H9 (cell line): Measurements from ENCODE around the gene LTK. TPM values are rescaled to one million over a fixed set of nuclear protein-coding genes. Genes with fewer than 3 reads are reported as not detected.

ENCODE experiments used
- DNase-seq: peaks from one replicate; pipeline ENCODE4 v3.0.0-alpha.2; 2017
- H2AFZ ChIP-seq: one replicate; pipeline ENCODE4 v1.6.1; 2013; ENCODE audit warnings: mild to moderate bottlenecking, low read length, control low read depth, moderate library complexity
- H2AK5ac ChIP-seq: 2 replicates; pipeline ENCODE4 v1.6.1; 2013; ENCODE audit warnings: low read length, control low read depth, mixed read lengths; ENCODE audit not compliant: insufficient read length
- H2BK120ac ChIP-seq: one replicate; pipeline ENCODE4 v1.6.1; 2013; ENCODE audit warnings: low read depth, mild to moderate bottlenecking, low read length, control low read depth, inconsistent platforms; ENCODE audit not compliant: poor library complexity, severe bottlenecking
- H2BK12ac ChIP-seq: 2 replicates; pipeline ENCODE4 v1.6.1; 2013; ENCODE audit warnings: low read length, control low read depth, mixed read lengths, low read depth; ENCODE audit not compliant: insufficient read length
- H2BK15ac ChIP-seq: 2 replicates; pipeline ENCODE4 v1.6.1; 2013; ENCODE audit warnings: low read depth, low read length, control low read depth
- H2BK20ac ChIP-seq: one replicate; pipeline ENCODE4 v1.6.1; 2013; ENCODE audit warnings: low read depth, mild to moderate bottlenecking, low read length, control low read depth, inconsistent platforms; ENCODE audit not compliant: poor library complexity, severe bottlenecking
- H2BK5ac ChIP-seq: 2 replicates; pipeline ENCODE4 v1.6.1; 2013; ENCODE audit warnings: low read length, control low read depth, mixed read lengths; ENCODE audit not compliant: insufficient read length
- H3K14ac ChIP-seq: 2 replicates; pipeline ENCODE4 v1.6.1; 2013; ENCODE audit warnings: low read length, control low read depth; ENCODE audit not compliant: insufficient read depth
- H3K18ac ChIP-seq: 2 replicates; pipeline ENCODE4 v1.6.1; 2013; ENCODE audit warnings: low read depth, mild to moderate bottlenecking, mixed read lengths, low read length, control low read depth; ENCODE audit not compliant: insufficient read length
- H3K23ac ChIP-seq: 2 replicates; pipeline ENCODE4 v1.6.1; 2013; ENCODE audit warnings: low read length, control low read depth, mixed read lengths, low read depth; ENCODE audit not compliant: insufficient read length
- H3K23me2 ChIP-seq: 2 replicates; pipeline ENCODE4 v1.6.1; 2013; ENCODE audit warnings: low read depth, mild to moderate bottlenecking, mixed read lengths, low read length, control low read depth; ENCODE audit not compliant: insufficient read length, poor library complexity, severe bottlenecking
- H3K27ac ChIP-seq: 2 replicates; pipeline ENCODE4 v1.5.1; 2013; ENCODE audit warnings: low read length, control low read depth, mixed read lengths, low read depth; ENCODE audit not compliant: insufficient read length
- H3K27me3 ChIP-seq: 2 replicates; pipeline ENCODE4 v1.6.1; 2013; ENCODE audit warnings: low read length, control low read depth, inconsistent platforms; ENCODE audit not compliant: insufficient read depth
- H3K4ac ChIP-seq: 2 replicates; pipeline ENCODE4 v1.6.1; 2013; ENCODE audit warnings: low read depth, mild to moderate bottlenecking, control low read depth, inconsistent platforms, low read length, moderate library complexity
- H3K4me1 ChIP-seq: 2 replicates; pipeline ENCODE4 v1.6.1; 2013; ENCODE audit warnings: low read length, control low read depth, inconsistent platforms; ENCODE audit not compliant: insufficient read depth
- H3K4me2 ChIP-seq: 2 replicates; pipeline ENCODE4 v1.6.1; 2013; ENCODE audit warnings: low read length, control low read depth, mixed read lengths; ENCODE audit not compliant: insufficient read length, insufficient read depth
- H3K56ac ChIP-seq: 2 replicates; pipeline ENCODE4 v1.6.1; 2013; ENCODE audit warnings: low read depth, mild to moderate bottlenecking, mixed read lengths, low read length, control low read depth; ENCODE audit not compliant: insufficient read length
- H3K79me1 ChIP-seq: 2 replicates; pipeline ENCODE4 v1.6.1; 2013; ENCODE audit warnings: low read depth, mild to moderate bottlenecking, moderate library complexity, low read length, control low read depth, inconsistent platforms; ENCODE audit not compliant: insufficient read depth, poor library complexity, severe bottlenecking
- H3K79me2 ChIP-seq: 2 replicates; pipeline ENCODE4 v1.6.1; 2013; ENCODE audit warnings: low read length, control low read depth, inconsistent platforms; ENCODE audit not compliant: insufficient read depth
- H3K9ac ChIP-seq: 2 replicates; pipeline ENCODE4 v1.6.1; 2013; ENCODE audit warnings: low read length, control low read depth, mixed read lengths; ENCODE audit not compliant: insufficient read length; ENCODE audit errors: extremely low read depth
- H3K9me3 ChIP-seq: one replicate; pipeline ENCODE4 v1.6.1; 2013; ENCODE audit warnings: low read depth, low read length, inconsistent platforms; ENCODE audit not compliant: control insufficient read depth
- H3T11ph ChIP-seq: one replicate; pipeline ENCODE4 v1.6.1; 2013; ENCODE audit warnings: mild to moderate bottlenecking, low read length, control low read depth, inconsistent platforms
- H4K20me1 ChIP-seq: one replicate; pipeline ENCODE4 v1.6.1; 2013; ENCODE audit not compliant: control insufficient read depth, insufficient read length, insufficient read depth
- H4K5ac ChIP-seq: 2 replicates; pipeline ENCODE4 v1.6.1; 2013; ENCODE audit warnings: low read depth, mild to moderate bottlenecking, mixed read lengths, low read length, control low read depth; ENCODE audit not compliant: insufficient read length
- H4K8ac ChIP-seq: replicated peaks from 2 replicates; pipeline ENCODE4 v1.6.1; 2013; ENCODE audit warnings: low read length, control low read depth, mixed read lengths, low read depth; ENCODE audit not compliant: insufficient read length
- H4K91ac ChIP-seq: 2 replicates; pipeline ENCODE4 v1.6.1; 2013; ENCODE audit warnings: low read depth, mild to moderate bottlenecking, moderate library complexity, mixed read lengths, low read length, control low read depth; ENCODE audit not compliant: insufficient read length
- H3K27ac Mint-ChIP-seq, 3 experiments: 2 replicates in 2 of 3; 3 replicates in 1 of 3; pipeline ENCODE4 v1.8.0; 2020 to 2021; ENCODE audit warnings: mixed read lengths in 3 of 3, mild to moderate bottlenecking in 1 of 3, moderate library complexity in 1 of 3
- H3K27me3 Mint-ChIP-seq: 2 replicates; pipeline ENCODE4 v1.8.0; 2021; ENCODE audit warnings: low read depth, mild to moderate bottlenecking, moderate library complexity, mixed read lengths
- H3K36me3 Mint-ChIP-seq, 3 experiments: 2 replicates in 2 of 3; 3 replicates in 1 of 3; pipeline ENCODE4 v1.8.0; 2020 to 2021; ENCODE audit warnings: low read depth in 3 of 3, mixed read lengths in 3 of 3; ENCODE audit not compliant: insufficient read depth in 1 of 3
- H3K4me1 Mint-ChIP-seq, 2 experiments: 2 replicates each; pipeline ENCODE4 v1.8.0; 2020; ENCODE audit warnings: mixed read lengths in 2 of 2
- H3K4me3 Mint-ChIP-seq, 2 experiments: 2 replicates in 1 of 2; 3 replicates in 1 of 2; pipeline ENCODE4 v1.8.0; 2020 to 2021; ENCODE audit warnings: mild to moderate bottlenecking in 2 of 2, mixed read lengths in 2 of 2, moderate library complexity in 1 of 2
- H3K9me3 Mint-ChIP-seq, 2 experiments: 2 replicates in 1 of 2; 3 replicates in 1 of 2; pipeline ENCODE4 v1.8.0; 2020; ENCODE audit warnings: mild to moderate bottlenecking in 2 of 2, mixed read lengths in 2 of 2, moderate library complexity in 1 of 2
- CTCF ChIP-seq: fragments of 200-600 bp; sonication (generic); conservative IDR thresholded peaks from 3 replicates; pipeline ENCODE4 v1.8.0; 2021; ENCODE audit warnings: antibody characterized with exemption, mild to moderate bottlenecking
- WGBS: extraction: QIAGEN DNeasy Blood & Tissue Kit; methylation state at CpG from one replicate; pipeline ENCODE4 v1.1.7; 2013; ENCODE audit warnings: missing lambda C conversion rate, low lambda C conversion rate, mixed read lengths; ENCODE audit not compliant: insufficient read length; ENCODE audit errors: extremely low coverage; 5-methylcytosine and 5-hydroxymethylcytosine counted together
- total RNA-seq: library from RNA; stranded (reverse); gene quantifications from 2 replicates; pipeline ENCODE4 v1.2.1, GENCODE V29; 2021

LTK gene
- total RNA-seq, 1 experiment from 2014 or later, result 0.31 TPM

GRCh38 chr15:41465822-41466421 lies 47.7 kb downstream of the LTK start:
- no peak overlapping the region for H3K4me3 Mint-ChIP-seq
- no peak overlapping the region for H3K9ac ChIP-seq
- H3K27ac Mint-ChIP-seq, result no peak overlapping the region; a peak in 1 of 7 replicates
- H3K79me1 ChIP-seq, result no peaks in the 10 kb centered on the region
- H3K14ac ChIP-seq, result no peak overlapping the region
- no peak overlapping the region for H2AK5ac ChIP-seq
- no peaks in the 10 kb centered on the region for H3K23me2 ChIP-seq
- no peak overlapping the region for H3T11ph ChIP-seq
- H3K27ac ChIP-seq, result no peak overlapping the region
- no peak overlapping the region for H2BK15ac ChIP-seq
- H2BK5ac ChIP-seq, result no peak overlapping the region
- no peak for DNase-seq
- H3K18ac ChIP-seq, result no peak overlapping the region
- TF ChIP-seq CTCF, result peak; percentile 93
- no peak overlapping the region for H3K23ac ChIP-seq
- no peak overlapping the region for H2BK20ac ChIP-seq
- no peak overlapping the region for H4K5ac ChIP-seq
- peaks cover 40 to 75% (median 70%) of the 10 kb centered on the region in 3 experiments; a peak in 6 of 7 replicates for H3K36me3 Mint-ChIP-seq
- no peak overlapping the region for H2BK120ac ChIP-seq
- H3K9me3 Mint-ChIP-seq, result no peaks in the 10 kb centered on the region
- no peaks in the 10 kb centered on the region for H3K79me2 ChIP-seq
- H3K27me3 ChIP-seq, result no peaks in the 10 kb centered on the region
- H2BK12ac ChIP-seq, result no peak overlapping the region
- H3K4ac ChIP-seq, result no peak overlapping the region
- no peak overlapping the region for H3K4me2 ChIP-seq
- H3K9me3 ChIP-seq, result no peaks in the 10 kb centered on the region
- no peak overlapping the region for H3K56ac ChIP-seq
- no peaks in the 10 kb centered on the region for H3K27me3 Mint-ChIP-seq
- no peaks in the 10 kb centered on the region for H3K4me1 ChIP-seq
- no CpG with 5 or more reads among the region's 8 CpGs for WGBS
- H4K91ac ChIP-seq, result no peak overlapping the region
- no peaks in the 10 kb centered on the region for H4K20me1 ChIP-seq
- no peak overlapping the region for H2AFZ ChIP-seq
- no peaks in the 10 kb centered on the region for H3K4me1 Mint-ChIP-seq
- no peak overlapping the region for H4K8ac ChIP-seq
